RWPE2 (cell line): ENCODE data around the gene AMOTL1.

Experiments used
- ATAC-seq: fragments of 200-7000 bp; cut with Tn5 transposase; 3 replicates; pipeline ENCODE4 v1.9.1; 2021; ENCODE audit warnings: low read depth
- DNase-seq: peaks from one replicate; pipeline ENCODE4 v3.0.0-alpha.2; 2020; ENCODE audit warnings: low spot score
- H3K27ac ChIP-seq: fragments of 450-650 bp; 2 replicates; pipeline ENCODE4 v1.5.1; 2017; ENCODE audit warnings: mild to moderate bottlenecking; ENCODE audit not compliant: poor library complexity, severe bottlenecking
- H3K27me3 ChIP-seq: fragments of 250-450 bp; sonication (Bioruptor Pico); 2 replicates; pipeline ENCODE4 v1.5.1; 2021; ENCODE audit warnings: mild to moderate bottlenecking, moderate library complexity; ENCODE audit not compliant: insufficient read depth, poor library complexity, severe bottlenecking
- H3K36me3 ChIP-seq: fragments of 250-450 bp; sonication (Bioruptor Pico); 2 replicates; pipeline ENCODE4 v1.5.1; 2020; ENCODE audit warnings: low read depth, mild to moderate bottlenecking, moderate library complexity
- H3K4me1 ChIP-seq: fragments of 250-450 bp; sonication (Bioruptor Pico); 2 replicates; pipeline ENCODE4 v1.5.1; 2021; ENCODE audit warnings: mild to moderate bottlenecking, moderate library complexity; ENCODE audit not compliant: insufficient read depth, poor library complexity, severe bottlenecking
- H3K4me3 ChIP-seq: fragments of 250-450 bp; sonication (Bioruptor Pico); 2 replicates; pipeline ENCODE4 v1.5.1; 2021; ENCODE audit warnings: mild to moderate bottlenecking, moderate library complexity; ENCODE audit not compliant: severe bottlenecking
- H3K9me3 ChIP-seq: fragments of 250-450 bp; sonication (Bioruptor Pico); 2 replicates; pipeline ENCODE4 v1.5.1; 2021; ENCODE audit warnings: mild to moderate bottlenecking, moderate library complexity; ENCODE audit not compliant: severe bottlenecking
- TF ChIP-seq, protein P1 (sequence below): fragments of 450-650 bp; IDR thresholded peaks from one replicate; pipeline ENCODE4 v1.5.1; 2017; ENCODE audit warnings: mild to moderate bottlenecking, moderate library complexity; ENCODE audit not compliant: poor library complexity, severe bottlenecking

AMOTL1 gene

DNA sequence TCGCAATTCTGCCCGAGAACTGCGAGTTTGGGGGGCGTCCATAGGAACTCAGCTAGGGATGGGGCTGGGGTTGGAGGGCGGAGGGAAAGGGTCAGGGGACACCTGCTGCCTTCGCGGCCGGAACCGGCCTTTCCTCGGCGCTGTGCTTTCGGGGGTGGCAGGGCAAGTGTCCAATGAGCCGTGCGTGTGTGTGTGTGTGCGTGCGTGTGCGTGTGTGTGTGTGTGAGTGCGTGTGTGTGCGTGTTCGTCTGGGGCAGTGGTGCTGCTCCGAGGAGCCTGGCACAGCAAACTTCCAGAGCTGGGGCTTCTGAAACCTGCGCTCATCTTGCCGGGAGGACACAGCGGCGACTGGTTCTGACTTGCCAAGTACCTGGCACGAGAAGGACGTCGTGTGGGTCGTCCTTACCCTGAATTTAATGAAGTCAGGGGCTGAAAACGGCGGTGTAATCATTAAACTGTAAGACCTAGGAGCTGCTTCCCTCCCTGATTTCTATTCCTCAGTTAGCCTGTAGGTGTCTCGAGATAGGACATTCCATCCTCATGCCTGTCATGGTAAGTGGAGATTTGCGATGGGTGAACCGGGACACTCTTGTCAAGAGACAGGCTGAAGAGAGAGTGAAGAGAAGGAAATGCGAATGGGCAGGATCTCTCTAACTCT is 27.0 kb upstream of the AMOTL1 start:
- H3K36me3 ChIP-seq = peaks cover 5% of the 10 kb centered on the region; the same call in 1 of the 2 replicates
- H3K9me3 ChIP-seq = no peaks in the 10 kb centered on the region
- DNase-seq (no peak), ATAC-seq (peak; percentile 56)
- H3K27me3 ChIP-seq = no peaks in the 10 kb centered on the region
- TF ChIP-seq, protein P1, sequence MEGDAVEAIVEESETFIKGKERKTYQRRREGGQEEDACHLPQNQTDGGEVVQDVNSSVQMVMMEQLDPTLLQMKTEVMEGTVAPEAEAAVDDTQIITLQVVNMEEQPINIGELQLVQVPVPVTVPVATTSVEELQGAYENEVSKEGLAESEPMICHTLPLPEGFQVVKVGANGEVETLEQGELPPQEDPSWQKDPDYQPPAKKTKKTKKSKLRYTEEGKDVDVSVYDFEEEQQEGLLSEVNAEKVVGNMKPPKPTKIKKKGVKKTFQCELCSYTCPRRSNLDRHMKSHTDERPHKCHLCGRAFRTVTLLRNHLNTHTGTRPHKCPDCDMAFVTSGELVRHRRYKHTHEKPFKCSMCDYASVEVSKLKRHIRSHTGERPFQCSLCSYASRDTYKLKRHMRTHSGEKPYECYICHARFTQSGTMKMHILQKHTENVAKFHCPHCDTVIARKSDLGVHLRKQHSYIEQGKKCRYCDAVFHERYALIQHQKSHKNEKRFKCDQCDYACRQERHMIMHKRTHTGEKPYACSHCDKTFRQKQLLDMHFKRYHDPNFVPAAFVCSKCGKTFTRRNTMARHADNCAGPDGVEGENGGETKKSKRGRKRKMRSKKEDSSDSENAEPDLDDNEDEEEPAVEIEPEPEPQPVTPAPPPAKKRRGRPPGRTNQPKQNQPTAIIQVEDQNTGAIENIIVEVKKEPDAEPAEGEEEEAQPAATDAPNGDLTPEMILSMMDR = peak; percentile 46
- H3K27ac ChIP-seq = peak overlapping the region; percentile 44
- H3K4me1 ChIP-seq = peaks cover 46% of the 10 kb centered on the region
- peak overlapping the region; percentile 36 for H3K4me3 ChIP-seq

GRCh38 chr11:94742665-94743064 is 25.5 kb upstream of the AMOTL1 start:
- TF ChIP-seq, protein P1 = no peak
- Histone ChIP-seq H3K9me3 (no peaks in the 10 kb centered on the region), H3K27me3 (no peaks in the 10 kb centered on the region), H3K4me1 (peaks cover 50% of the 10 kb centered on the region), H3K4me3 (no peak overlapping the region), H3K36me3 (peaks cover 5% of the 10 kb centered on the region; the same call in 1 of the 2 replicates), H3K27ac (peak overlapping the region; percentile 44)
- DNase-seq (no peak), ATAC-seq (no peak)

DNA sequence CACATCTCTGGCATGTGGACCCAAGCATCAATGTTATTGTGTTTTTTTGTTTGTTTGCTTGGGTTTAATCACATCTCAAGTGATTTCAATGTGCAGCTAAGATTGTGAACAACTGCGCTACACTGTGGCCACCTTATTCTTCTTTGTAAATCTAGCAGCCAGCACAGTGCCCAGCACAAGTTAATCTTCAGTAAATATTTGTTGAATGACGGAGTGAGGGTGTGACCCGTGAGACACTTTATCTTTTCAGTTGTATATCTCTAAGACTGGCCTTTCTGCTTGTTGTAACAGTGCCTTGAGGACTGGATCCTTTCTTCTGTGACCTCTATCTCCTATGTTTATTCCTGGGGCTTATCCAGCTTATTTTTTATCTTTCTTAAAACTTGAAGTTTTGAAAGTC is 21.4 kb upstream of the AMOTL1 start:
- peaks cover 13% of the 10 kb centered on the region; the same call in 1 of the 2 replicates for H3K36me3 ChIP-seq
- H3K27me3 ChIP-seq = no peaks in the 10 kb centered on the region
- ATAC-seq (peak; percentile 32), DNase-seq (no peak)
- no peaks in the 10 kb centered on the region for H3K9me3 ChIP-seq
- H3K27ac ChIP-seq = peak overlapping the region; percentile 97
- H3K4me1 ChIP-seq = peaks cover 66% of the 10 kb centered on the region
- TF ChIP-seq, protein P1 = no peak
- no peak overlapping the region for H3K4me3 ChIP-seq

- ATAC-seq (peak; percentile 41), DNase-seq (no peak)
- Histone ChIP-seq H3K27ac (peak overlapping the region; percentile 97), H3K36me3 (peaks cover 10% of the 10 kb centered on the region; the same call in 1 of the 2 replicates), H3K4me1 (peaks cover 68% of the 10 kb centered on the region), H3K9me3 (no peaks in the 10 kb centered on the region), H3K27me3 (no peaks in the 10 kb centered on the region), H3K4me3 (no peak overlapping the region)
- TF ChIP-seq, protein P1 = no peak
Measured at GRCh38 chr11:94747146-94747545, 21.0 kb upstream of the AMOTL1 start.

DNA sequence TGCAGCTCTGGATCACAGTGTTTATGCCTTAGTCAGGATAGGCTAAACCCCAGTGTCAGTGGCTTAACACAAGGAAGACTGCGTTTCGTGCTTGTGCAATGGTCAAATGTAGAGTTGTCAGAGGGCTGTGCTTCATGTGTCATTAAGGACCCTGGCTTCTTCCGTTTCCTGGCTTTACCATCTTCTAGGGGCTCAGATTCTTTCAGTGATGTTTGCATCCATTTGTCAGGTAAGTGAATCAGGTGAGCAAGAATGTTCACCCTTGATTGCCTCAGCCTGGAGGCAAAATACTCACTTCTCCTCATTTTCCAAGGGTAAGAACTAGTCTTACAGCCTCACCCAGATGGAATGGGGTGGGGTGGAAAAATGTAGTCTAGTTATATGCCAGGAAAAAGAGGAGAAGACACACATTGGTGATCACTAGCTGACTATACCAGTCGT is 20.5 kb upstream of the AMOTL1 start:
- ATAC-seq = peak; percentile 64
- no peaks in the 10 kb centered on the region for H3K9me3 ChIP-seq
- TF ChIP-seq, protein P1 = no peak
- peak; percentile 78 for DNase-seq
- H3K27ac ChIP-seq = peak overlapping the region; percentile 97
- H3K4me1 ChIP-seq = peaks cover 73% of the 10 kb centered on the region
- no peak overlapping the region for H3K4me3 ChIP-seq
- H3K36me3 ChIP-seq = peaks cover 8% of the 10 kb centered on the region; the same call in 1 of the 2 replicates
- no peaks in the 10 kb centered on the region for H3K27me3 ChIP-seq
